NCI-H1930 (cell line): ENCODE results near the gene C10orf90.

Source experiments
- DNase-seq, 2 experiments: peaks; one replicate each; lab custom pipeline; 2025; lab: John Stamatoyannopoulos, UW

The C10orf90 gene

DNA sequence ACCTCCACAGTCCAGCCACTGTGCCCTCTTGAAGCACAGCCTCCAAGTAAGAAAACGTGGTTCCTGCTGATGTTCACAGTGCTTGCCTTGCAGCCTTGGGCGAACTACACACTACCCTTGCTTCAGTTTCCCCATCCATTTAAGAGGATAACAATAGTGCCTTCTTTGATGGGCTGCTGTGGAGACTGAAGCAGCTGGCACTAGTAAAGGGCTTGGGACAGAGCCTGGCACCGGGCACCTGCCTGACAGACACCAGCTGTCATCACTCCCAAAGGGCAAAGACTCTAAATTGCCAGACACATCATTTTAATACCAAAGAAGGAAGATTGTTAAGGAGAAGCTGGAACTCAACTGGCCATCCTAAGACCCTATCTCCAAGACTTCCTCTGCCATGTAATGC is 3.1 kb upstream of the C10orf90 start:
- DNase-seq: no peak

DNA sequence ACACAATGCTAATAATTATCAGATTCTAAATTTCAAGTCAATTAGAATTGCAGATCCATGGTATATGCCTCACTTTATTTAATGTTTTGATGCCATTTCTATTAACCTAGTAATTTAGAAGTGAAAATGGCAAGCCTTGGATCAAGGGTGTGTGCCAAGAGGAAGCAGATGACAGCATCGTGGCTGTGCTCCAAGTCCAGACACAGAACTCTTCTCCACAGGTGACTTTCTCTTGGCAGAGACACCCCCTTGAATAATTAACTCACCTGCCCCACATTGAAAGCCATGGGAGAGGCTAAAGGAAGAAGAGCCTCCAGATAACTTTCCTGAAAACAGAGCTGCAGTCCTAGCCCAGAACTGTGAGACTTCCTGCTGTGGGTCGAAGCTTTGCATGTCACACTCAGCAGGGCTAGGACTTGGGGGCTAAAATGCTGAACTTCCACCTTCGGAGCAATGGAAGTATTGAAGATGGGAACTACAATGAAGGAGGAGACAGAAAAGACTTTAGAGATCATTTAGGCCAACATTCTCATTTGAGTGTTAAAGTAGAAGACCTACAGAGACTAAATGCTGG is 996 bp upstream of the C10orf90 start:
- no peak for DNase-seq

DNA sequence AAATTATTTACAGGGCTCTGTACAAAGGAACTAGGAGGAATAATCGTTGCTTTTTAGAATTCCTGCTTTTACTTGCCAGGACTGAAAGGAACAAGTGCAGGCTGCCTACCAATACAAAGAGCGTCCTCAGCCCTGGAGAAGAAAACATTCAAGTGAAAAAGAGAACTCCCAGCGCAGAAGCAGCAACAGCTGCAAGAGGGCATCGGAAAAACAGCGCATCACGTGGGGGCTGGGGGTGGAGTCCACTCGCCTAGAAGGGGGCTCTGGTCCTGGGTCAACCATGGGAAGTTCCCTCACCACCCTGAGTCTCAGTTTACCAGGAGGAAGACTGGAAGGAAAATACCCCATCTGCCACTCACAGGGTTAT is 385 bp upstream of the C10orf90 start:
- no peak for DNase-seq

DNA sequence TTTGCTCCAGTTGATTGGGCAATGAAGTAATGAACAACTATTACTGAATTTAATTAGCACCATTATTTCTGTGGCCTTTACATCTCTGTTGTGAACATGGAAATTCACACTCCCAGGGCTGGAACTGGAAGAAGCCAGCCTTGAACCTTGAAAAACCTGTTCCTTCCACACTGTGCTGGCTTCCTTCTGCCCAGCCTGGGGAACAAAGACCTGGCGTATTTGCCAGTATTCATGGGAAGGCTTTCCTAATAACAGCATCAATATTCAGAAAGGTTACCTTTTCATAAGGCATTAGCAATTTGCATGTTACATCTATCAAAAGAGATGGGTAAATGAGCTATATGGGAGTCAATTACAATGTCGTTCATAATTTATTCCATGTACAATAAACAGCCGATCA is 1.3 kb downstream of the C10orf90 start:
- DNase-seq: no peak

DNA sequence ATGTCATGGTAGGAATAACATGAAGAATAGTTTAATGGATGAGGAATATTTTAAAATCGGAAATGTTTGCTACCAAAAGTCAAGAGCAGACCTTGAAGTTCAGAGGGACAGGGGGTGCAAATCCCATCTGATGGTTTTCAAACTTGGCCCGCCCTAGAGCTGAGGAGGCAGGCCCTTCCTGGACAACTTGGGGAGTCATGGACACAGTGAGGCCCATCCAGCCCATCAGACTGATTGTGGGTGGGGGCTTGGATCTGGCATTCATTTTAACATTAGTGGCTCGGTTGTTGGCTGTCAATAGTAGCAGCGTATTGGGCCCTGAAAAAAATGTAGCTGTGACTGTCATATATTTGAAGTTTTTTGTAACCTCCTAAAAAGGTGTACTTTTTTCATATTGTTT is 2.0 kb downstream of the C10orf90 start:
- DNase-seq: no peak

DNA sequence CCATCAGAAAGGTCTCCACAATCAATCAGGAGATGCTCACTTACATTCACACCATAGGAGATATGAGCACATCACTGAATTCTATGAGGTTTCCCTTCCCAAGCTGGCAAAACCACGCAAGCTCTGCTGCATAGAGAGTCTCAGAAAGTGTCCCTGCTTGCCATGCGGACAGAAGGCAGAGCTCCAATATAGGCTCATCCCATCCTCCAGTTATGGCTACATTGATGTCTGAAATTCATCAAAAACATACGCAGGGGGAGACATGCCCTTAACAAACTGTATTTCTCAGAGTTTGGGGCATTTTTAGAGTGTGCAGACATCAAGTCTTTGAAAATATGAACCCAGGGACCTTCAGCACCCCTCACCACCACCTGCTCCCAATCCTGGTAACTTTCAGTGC is 2.9 kb downstream of the C10orf90 start:
- no peak for DNase-seq

DNA sequence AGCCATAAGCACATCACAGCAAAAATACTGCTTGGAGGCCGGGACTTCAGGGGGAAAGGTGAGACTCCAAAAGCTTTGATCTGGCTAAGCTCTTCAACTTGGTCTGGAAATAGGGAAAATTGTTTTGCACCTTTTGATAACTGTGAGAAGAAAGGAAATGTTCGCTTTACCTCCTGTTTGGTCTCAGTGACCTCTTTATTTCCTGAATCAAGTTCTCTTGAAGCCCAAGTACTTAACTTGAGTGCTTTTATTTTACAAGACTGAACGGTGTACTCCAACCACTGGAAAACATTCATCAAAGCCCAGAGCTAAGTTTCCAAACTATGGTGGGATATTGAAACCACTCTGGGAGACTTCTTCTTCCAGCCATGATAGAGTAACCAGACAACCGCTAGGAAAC is 5.3 kb downstream of the C10orf90 start:
- DNase-seq: no peak

DNA sequence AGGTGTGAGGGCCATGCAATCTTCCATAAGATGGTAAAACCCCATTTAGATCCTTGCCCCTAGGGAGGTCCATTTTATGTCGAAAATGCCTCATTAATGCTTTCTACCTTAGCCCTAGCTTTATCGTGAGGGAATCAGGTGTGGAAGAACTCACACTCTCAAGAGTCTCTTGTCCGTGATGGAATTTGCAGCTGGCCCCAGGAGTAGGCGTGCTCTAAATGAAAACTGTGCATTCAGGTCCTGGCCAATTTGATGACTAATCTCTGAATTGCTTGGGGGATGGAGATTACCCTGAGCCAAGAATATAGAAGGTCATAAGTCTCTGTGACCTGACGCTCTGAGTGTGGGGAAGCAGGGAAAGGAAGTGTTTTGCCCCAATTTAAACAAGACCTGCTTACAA is 6.6 kb downstream of the C10orf90 start:
- DNase-seq: no peak

DNA sequence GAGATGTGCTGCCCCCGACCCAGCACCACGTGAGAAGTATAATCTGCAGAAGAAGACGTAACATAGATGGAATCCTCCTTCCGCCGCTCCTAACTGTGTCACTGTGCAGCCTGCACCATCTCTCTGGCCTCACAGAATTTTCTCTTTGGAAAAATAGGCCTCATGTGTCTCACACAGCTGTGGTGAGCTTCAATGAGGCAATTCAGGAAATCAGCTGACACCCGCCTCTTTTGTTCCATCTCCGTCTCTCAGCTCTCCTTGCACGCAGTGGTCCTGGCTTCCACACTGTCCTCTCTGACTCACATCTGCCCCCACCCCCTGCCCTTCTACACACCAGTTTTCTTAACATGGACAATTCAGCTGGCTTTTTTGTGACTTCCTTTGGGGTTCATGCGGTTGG is 7.2 kb downstream of the C10orf90 start:
- DNase-seq: no peak

DNA sequence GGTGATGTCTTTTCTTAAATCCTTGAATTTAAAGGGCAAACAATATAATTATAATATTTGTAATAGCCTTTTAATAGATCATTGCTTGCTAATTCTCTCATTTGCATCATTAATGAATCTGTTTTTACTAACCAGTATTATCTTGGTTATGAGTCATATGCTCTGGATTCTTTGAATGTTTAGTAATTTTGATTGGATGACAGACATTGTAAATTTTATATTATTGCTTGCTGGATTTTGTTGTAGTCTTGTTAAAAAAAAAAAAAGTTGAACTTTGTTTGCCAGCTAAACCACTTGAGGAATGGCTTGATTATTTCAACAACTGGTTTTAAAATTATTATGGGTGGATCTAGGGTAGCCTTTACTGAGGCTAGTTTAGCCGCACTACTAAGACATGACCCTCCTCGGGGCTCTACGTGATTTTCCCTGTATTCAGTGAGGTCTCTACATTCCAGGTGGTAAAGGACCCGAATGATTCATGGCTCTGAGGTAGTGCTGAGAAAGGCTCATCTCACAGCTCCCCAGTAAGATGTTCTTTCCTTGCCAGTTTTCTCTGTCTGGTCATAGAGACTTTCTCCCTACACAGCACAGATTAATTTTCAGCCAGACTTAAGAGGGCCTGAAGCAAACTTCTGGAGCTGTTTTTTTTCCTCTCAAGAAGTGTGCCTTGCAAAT is 8.5 kb downstream of the C10orf90 start:
- DNase-seq: no peak

DNA sequence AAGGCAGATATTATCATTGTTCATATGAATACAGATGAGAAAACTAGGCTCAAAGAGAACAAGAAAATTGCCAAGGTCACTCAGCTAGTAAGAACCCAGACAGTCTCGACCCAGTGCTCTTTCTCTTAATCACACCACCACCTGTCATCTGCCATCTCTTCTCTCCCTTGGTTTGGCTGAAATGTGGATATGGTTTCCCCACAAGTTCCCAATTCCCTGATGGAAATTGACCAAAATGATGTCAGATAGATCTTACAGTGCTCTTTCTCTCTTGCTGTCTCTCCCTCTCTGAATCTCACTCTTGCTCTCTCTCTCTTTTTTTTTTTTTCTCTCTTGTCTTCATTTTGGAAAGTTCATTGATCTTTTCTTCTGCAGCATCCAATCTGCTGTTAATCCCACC is 9.1 kb downstream of the C10orf90 start:
- no peak for DNase-seq

DNA sequence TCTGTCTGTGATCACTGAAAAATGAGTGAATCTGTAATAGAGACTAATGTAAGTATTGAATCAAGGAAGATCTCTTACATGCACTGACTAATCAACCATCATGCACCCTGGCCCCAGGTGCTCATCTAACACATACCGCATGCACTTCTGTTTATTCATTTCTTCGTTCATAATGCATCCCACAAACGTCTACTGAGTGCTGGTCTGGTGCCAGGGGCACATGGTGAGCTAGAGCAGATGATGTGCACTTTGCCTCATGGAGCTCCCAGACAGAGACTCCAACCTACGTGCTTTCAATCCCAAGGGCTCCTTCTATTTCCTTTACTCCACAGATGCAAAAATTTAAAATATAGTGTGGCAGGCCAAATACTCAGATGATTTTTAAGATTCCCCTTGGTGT is 10.7 kb downstream of the C10orf90 start:
- no peak for DNase-seq

DNA sequence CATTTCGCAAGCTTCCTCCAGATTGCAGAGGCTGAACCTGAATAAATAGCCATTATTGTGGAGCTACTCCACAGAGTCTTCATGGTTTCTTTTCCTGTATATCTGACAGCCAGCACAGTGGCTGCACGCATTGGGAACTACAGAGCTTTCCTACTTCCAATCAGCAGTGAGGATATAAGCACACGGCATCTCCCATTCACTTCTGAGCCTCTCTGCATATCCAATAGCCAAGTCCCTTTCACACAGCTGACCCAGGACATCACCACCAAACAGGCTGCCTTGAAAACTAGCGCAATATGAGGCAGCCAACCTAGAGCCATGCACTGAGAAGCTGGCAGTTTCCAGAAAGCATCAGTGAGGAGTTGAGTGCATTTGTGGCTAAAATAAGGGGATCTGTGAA is 11.6 kb downstream of the C10orf90 start:
- DNase-seq: no peak

DNA sequence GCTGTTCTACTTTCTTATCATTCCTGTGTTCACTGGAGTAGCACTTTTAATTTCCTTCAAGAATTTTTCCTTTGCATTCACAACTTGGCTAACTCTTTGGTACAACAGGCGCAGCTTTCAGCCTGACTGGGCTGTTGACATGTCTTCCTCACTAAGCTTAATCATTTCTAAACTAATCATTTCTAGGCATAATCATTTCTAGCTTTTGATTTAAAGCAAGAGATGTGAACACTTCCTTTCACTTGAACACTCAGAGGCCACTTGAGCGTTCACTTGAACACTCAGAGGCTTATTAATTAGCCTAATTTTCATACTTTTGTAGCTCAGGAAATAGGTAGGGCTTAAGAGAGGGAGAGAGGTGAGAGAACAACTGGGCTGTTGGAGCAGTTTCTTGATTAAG is 15.9 kb downstream of the C10orf90 start:
- no peak for DNase-seq

DNA sequence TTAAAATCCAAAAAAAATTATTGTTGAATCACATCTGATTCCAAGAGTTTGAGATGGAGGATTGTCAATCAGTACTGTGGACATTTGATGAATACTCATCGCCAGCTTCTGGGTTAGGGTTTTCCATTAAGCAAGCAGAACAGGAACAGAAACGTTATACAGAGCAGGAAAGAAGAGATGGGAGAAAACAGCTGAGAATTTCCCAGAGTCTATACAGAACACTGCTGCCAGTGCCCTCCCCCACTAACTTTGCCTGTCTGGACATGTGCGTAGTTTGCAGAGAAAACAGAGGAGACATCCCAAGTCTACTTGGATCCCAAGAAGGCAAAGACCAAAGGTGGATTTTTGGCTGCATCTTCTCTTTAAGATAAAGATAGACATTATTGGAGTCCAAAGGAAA is 19.0 kb downstream of the C10orf90 start:
- DNase-seq: no peak

DNA sequence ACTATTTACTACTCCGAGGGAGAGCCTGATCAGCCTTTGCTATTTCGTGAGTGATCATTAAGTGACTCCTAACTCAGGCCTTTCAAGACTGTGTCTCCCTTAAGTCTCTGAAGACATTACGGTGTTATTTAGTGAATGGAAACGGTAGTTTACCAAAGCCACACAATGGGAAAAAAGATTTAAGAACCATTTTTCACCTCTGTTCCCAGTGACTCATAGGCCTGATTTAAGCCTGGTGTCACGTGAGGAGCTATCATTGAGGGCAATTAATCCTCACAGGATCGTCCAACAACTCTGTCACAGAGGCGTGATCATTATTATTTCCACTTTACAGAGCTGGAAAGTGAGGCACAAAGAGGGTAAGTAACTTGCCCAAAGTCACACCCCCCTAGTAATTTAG is 20.3 kb downstream of the C10orf90 start:
- no peak for DNase-seq

DNA sequence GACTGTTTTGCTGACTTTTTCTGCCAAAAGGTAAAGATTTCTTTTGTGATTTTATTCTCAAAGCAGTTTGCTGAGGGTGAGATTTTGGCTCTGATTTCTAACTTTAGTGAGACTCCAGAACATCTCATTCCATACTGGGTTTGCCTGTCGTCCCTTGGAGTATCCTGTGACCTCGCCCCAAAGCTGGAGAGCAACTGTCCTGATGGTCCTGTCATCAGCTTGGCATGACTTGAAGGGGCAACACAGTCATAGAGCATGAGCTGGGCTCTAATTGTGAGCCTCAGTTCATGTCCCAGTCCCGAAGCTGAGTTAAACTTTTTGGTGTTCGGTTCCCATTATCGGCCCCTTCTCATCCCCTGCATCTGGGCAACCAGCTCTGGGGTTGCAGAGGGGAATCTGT is 23.4 kb downstream of the C10orf90 start:
- DNase-seq: no peak

DNA sequence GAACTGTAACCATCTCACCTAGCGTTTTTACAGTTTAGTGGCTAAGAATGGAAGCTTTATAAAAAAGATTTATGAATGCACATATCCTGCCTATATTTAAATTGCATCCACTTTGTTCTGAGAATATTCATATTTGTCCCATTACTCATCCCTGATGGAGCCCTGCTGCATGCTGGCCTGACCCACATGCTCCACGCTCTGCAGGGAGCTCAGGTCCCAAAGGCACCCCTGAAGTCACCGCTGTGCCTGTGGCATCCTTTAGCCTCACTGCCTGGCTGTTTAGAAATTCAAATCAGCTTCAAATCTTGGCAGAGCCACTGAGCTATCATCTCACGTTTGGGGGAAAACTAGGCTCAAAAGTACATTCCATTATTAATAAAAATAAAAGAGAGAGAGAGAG is 24.4 kb downstream of the C10orf90 start:
- DNase-seq: no peak

DNA sequence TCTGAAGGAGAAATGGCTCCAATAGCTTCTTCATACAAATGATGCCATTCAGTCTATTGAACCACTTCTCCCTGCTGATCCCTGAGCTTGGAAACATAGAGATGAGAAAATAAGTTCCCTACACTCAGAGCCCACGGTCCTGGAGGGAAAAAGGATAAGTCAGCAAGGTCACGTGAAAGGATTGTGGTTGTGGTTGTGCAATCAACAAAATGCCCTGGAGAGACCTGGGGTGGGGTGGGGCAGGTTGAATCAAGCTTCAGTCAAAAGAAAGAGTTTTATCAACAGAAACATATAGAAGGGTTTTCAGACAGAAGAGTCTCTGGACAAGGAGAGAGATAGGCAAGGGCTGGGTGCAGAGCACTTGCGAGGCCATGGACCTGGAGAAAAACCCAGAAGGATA is 30.1 kb downstream of the C10orf90 start:
- no peak for DNase-seq

DNA sequence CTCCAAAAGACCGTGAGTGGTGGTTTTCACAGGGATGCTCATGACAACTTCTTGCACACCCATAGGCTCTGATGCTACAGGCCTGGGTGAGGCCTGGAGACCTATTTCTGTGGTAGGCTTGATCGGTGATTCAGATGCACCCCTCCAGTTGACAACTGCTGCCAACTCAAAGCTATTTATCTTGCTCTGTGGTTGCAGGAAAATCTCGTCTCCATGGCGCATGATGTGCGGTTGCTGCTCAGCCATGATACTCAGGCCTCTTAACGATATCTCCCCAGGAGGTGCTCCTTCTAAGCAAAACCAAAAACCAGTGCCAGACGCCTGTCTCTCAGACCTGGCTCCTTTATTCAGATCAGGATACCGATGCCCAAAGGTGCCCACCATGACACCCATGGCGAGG is 31.4 kb downstream of the C10orf90 start:
- DNase-seq: no peak

DNA sequence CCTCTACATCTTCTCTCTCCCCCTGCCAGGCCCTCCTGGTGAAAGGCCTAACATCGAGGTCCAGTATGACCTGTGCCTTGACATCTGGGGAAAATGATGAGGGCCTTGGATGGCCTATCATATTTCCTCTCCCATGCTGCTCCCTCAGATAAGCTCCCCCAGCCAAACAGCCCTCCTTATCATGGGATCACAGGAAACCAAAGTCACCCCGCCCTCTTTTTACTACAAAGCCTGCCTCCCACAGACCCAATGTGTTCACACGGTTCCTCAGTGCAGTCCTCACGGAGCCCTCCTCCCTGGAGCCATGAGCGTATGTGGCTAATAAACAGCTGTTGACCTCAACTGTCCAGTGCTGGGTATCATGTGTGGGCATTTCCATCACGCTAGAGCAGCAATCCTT is 32.0 kb downstream of the C10orf90 start:
- no peak for DNase-seq

DNA sequence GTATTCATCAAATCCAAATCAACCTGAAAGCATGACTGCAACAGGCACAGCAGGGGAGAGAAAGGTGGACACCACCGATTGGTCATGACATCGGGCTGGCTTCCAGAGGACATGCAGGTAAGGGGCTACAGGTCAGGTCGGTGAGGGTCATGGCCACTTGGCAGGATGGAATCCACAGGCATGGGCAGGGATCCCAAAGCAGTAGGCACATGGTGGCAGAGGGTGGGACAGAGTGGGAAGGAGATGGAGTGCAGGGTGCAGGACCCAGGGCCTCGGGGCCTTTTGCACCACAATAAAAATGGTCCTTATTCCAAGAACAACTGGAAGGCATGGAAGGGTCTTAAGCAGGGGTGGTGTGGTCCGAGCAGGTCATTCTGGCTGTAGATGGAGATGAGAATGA is 33.0 kb downstream of the C10orf90 start:
- no peak for DNase-seq

DNA sequence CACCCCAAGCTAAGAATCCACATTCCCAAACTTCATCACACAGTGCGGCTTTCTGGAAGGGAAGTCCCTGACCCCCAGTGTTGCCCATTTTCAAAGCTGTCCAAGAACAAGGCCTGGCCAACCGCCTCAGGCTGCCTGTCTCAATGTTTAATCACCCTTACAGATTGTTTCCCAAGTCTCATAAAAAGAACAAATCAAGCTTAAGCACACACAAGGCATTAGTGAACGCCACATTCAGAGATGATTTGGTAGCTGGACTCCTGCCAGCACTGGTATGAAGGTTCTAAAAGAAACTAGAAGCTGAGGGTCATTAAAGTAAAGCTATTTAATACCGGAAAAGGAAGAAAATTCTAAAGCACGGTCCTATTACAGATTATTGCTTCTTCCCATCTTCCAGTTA is 35.6 kb downstream of the C10orf90 start:
- DNase-seq: no peak

DNA sequence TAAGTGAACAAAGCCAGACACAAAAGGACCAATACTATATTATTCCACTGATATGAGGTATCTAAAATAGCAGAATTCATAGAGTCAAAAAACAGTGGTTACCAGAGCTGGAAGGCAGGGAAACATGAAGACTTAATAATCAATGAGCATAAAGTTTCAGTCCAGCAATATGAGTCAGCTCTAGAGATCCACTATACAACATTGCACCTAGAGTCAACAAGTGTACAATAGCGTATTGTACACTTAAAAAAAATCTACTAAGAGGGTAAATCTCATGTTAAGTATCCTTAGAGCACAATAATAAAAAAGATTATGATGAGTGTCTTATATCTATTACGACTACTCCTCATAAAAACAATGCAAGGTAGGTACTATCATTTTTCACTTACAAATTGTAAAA is 36.1 kb downstream of the C10orf90 start:
- DNase-seq: no peak

DNA sequence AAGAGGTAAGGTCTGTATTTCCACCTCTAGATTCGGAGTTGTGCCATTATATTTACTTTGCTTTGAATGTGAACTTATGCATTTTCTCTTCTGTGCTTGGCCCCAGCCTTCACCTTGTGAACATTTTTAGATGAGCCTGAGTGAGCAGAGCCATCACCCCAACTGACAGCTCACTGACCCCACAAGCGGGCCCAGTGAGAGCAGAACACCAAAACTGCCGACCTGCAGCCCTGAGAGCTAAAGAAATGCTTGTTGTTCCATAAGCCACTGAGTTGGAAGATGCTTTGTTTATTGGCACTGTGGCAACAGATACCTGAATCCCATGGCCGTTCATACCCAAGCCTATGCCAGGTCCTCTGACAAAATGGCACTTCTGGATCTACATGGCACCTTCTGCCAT is 37.8 kb downstream of the C10orf90 start:
- no peak for DNase-seq
